Measurements from ENCODE around the gene CCDC39.
"Not testable (repeated sequence)": the region's sequence is repeated elsewhere in the genome, so short reads cannot be mapped to it uniquely, and the experiment has no call there.

Gene CCDC39

GRCh38 chr3:180600473-180600872 lies 78.8 kb downstream of the CCDC39 start:
- peaks cover 15% of the 10 kb centered on the region for H3K36me3 Mint-ChIP-seq
- H3K4me3 Mint-ChIP-seq = peak overlapping the region; percentile 63
- H3K27me3 Mint-ChIP-seq = peaks cover 18% of the 10 kb centered on the region
- H3K27ac Mint-ChIP-seq = peak overlapping the region; percentile 41
- peaks cover 31% of the 10 kb centered on the region for H3K4me1 Mint-ChIP-seq (ENCODE audit: low read depth)
- H3K9me3 Mint-ChIP-seq (ENCODE audit: low read depth) = no peaks in the 10 kb centered on the region

DNA sequence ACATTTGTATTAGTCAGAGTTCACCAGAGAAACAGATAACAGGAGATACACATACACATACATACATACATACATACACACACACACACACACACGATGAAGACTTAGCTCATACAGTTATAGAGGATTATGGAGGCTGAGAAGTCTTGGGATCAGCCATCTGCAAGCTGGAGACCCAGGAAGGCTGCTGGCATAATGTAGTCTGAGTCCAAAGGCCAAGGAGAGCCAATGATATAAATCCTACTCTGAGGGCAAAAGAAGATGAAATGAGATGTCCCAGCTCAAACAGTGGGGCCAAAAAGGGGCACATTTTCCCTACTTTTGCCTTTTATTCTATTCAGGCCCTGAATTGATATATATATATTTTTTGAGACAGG lies 83.7 kb downstream of the CCDC39 start:
- no peak overlapping the region for H3K4me3 Mint-ChIP-seq
- no peaks in the 10 kb centered on the region for H3K9me3 Mint-ChIP-seq (ENCODE audit: low read depth)
- H3K4me1 Mint-ChIP-seq (ENCODE audit: low read depth) = no peaks in the 10 kb centered on the region
- no peak overlapping the region for H3K27ac Mint-ChIP-seq
- H3K36me3 Mint-ChIP-seq = peaks cover 6% of the 10 kb centered on the region
- H3K27me3 Mint-ChIP-seq = peaks cover 34% of the 10 kb centered on the region

GRCh38 chr3:180594631-180595558 lies 84.4 kb downstream of the CCDC39 start:
- H3K4me1 Mint-ChIP-seq (ENCODE audit: low read depth) = no peaks in the 10 kb centered on the region
- peaks cover 6% of the 10 kb centered on the region for H3K36me3 Mint-ChIP-seq
- H3K9me3 Mint-ChIP-seq (ENCODE audit: low read depth) = no peaks in the 10 kb centered on the region
- H3K27ac Mint-ChIP-seq = no peak overlapping the region
- H3K27me3 Mint-ChIP-seq = peaks cover 32% of the 10 kb centered on the region
- H3K4me3 Mint-ChIP-seq = no peak overlapping the region

- not testable (repeated sequence) for H3K27ac Mint-ChIP-seq; H3K4me3 Mint-ChIP-seq; H3K4me1 Mint-ChIP-seq (ENCODE audit: low read depth); H3K36me3 Mint-ChIP-seq; H3K9me3 Mint-ChIP-seq (ENCODE audit: low read depth)
- H3K27me3 Mint-ChIP-seq = peaks cover 35% of the 10 kb centered on the region
These were observed 85.7 kb downstream of the CCDC39 start for GRCh38 chr3:180593631-180594030.

DNA sequence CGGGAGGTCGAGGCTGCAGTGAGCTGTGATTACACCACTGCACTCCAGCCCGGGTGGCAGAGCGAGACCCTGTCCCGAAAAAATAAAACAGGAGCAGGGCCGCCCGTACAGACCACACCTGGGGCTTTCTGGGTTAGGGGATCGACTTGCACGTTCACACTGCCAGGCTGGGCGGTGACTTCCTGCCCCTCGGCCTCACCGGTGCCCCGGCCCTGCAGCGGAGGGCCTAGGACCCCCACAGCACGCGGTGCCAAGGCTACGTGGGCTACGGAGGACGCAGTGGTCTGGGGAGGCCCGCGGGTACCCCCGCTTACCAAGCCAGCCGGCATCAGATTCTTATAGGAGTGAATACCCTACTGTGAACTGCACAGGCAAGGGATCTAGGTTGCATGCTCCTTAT lies 88.9 kb downstream of the CCDC39 start:
- H3K4me1 Mint-ChIP-seq (ENCODE audit: low read depth) = no peaks in the 10 kb centered on the region
- no peak overlapping the region for H3K4me3 Mint-ChIP-seq
- H3K27ac Mint-ChIP-seq = no peak overlapping the region
- H3K36me3 Mint-ChIP-seq = peaks cover 2% of the 10 kb centered on the region
- H3K27me3 Mint-ChIP-seq = peaks cover 42% of the 10 kb centered on the region
- H3K9me3 Mint-ChIP-seq (ENCODE audit: low read depth) = no peaks in the 10 kb centered on the region

GRCh38 chr3:180580934-180581333 lies 98.4 kb downstream of the CCDC39 start:
- Mint-ChIP-seq H3K27me3 (peaks cover 26% of the 10 kb centered on the region), H3K9me3 (ENCODE audit: low read depth) (no peaks in the 10 kb centered on the region), H3K4me3 (no peak overlapping the region), H3K27ac (no peak overlapping the region), H3K36me3 (no peaks in the 10 kb centered on the region), H3K4me1 (ENCODE audit: low read depth) (no peaks in the 10 kb centered on the region)

- Mint-ChIP-seq H3K9me3 (ENCODE audit: low read depth) (no peaks in the 10 kb centered on the region), H3K36me3 (no peaks in the 10 kb centered on the region), H3K27me3 (peaks cover 9% of the 10 kb centered on the region), H3K4me1 (ENCODE audit: low read depth) (no peaks in the 10 kb centered on the region), H3K27ac (no peak overlapping the region), H3K4me3 (no peak overlapping the region)
These were observed 103.7 kb downstream of the CCDC39 start for GRCh38 chr3:180575571-180575970.

GRCh38 chr3:180571831-180572598 lies 107.3 kb downstream of the CCDC39 start:
- no peaks in the 10 kb centered on the region for H3K9me3 Mint-ChIP-seq (ENCODE audit: low read depth)
- H3K27ac Mint-ChIP-seq = no peak overlapping the region
- H3K27me3 Mint-ChIP-seq = peaks cover 5% of the 10 kb centered on the region
- H3K4me1 Mint-ChIP-seq (ENCODE audit: low read depth) = no peaks in the 10 kb centered on the region
- H3K36me3 Mint-ChIP-seq = no peaks in the 10 kb centered on the region
- no peak overlapping the region for H3K4me3 Mint-ChIP-seq

DNA sequence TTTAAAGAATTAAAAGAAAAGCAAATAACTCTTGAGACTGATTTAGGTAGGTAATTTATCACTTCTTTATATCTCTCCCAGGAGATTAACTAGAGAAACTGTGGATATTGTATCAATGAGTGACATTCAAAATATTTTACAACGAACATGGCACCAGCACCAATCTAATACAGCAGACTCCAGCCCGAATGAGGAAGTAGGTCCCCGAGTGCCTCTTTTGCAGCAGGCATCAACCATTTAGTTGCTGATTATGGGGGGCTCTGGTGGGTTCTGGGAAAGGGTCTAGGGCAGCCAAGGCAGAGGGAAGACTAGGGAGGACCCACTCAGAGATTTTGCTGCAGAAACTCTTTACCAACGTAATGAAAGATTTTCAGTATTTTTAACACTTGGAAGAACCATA lies 109.1 kb downstream of the CCDC39 start:
- Mint-ChIP-seq H3K36me3 (no peaks in the 10 kb centered on the region), H3K27ac (no peak overlapping the region), H3K27me3 (peaks cover 2% of the 10 kb centered on the region), H3K4me1 (ENCODE audit: low read depth) (no peaks in the 10 kb centered on the region), H3K9me3 (ENCODE audit: low read depth) (no peaks in the 10 kb centered on the region), H3K4me3 (no peak overlapping the region)

DNA sequence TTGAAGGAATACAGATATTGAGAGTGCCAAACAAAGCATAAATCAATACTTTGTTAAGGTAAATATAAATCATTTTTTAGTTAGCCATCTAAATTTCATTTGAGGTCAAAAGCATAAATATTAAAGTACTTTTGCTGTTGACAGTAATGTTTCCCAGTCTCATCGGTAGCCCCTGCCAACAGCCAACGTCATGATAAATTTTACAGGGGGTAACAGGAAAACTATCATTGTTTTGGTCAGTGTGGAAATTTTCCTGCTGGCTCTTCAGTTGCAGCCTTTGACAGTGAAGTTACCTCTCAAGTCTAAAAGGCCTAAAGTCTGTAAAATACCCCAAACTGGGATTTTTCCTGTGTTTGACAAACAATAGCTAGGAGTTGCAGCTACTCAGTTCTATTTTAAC lies 114.6 kb downstream of the CCDC39 start:
- Mint-ChIP-seq H3K4me3 (no peak overlapping the region), H3K27ac (no peak overlapping the region), H3K27me3 (no peaks in the 10 kb centered on the region), H3K9me3 (ENCODE audit: low read depth) (peaks cover under 1% of the 10 kb centered on the region), H3K36me3 (peaks cover under 1% of the 10 kb centered on the region), H3K4me1 (ENCODE audit: low read depth) (no peaks in the 10 kb centered on the region)

All from activated naive CD8-positive, alpha-beta T cell (primary cell).